ENCODE data around the gene NFX1.

- TF ChIP-seq, protein P1, sequence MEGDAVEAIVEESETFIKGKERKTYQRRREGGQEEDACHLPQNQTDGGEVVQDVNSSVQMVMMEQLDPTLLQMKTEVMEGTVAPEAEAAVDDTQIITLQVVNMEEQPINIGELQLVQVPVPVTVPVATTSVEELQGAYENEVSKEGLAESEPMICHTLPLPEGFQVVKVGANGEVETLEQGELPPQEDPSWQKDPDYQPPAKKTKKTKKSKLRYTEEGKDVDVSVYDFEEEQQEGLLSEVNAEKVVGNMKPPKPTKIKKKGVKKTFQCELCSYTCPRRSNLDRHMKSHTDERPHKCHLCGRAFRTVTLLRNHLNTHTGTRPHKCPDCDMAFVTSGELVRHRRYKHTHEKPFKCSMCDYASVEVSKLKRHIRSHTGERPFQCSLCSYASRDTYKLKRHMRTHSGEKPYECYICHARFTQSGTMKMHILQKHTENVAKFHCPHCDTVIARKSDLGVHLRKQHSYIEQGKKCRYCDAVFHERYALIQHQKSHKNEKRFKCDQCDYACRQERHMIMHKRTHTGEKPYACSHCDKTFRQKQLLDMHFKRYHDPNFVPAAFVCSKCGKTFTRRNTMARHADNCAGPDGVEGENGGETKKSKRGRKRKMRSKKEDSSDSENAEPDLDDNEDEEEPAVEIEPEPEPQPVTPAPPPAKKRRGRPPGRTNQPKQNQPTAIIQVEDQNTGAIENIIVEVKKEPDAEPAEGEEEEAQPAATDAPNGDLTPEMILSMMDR (optimal IDR thresholded peaks at IDR 0.05 in 1 of 3, IDR thresholded peaks at IDR 0.05 in 1 of 3, conservative IDR thresholded peaks at IDR 0.05 in 1 of 3; ENCODE audit: extremely low read depth in 1 of 3, insufficient read depth in 2 of 3, low read length in 3 of 3), result no peak
- TF ChIP-seq EZH2 (IDR thresholded peaks at IDR 0.05; ENCODE audit: low read length), result no peak
These were observed 2.1 kb upstream of the NFX1 start for GRCh38 chr9:33288235-33288634.

Measured in keratinocyte (primary cell).